CD8-positive, alpha-beta memory T cell (primary cell): ENCODE data around the gene FMNL3. TPM values are rescaled to one million over a fixed set of nuclear protein-coding genes. Genes with fewer than 3 reads are reported as not detected.

Experiments
- CTCF ChIA-PET: fragments of 350-600 bp; sonication (Branson Sonifier 250); formaldehyde crosslinking; loops from one replicate; lab custom pipeline; 2021; ENCODE audit warnings: antibody characterized with exemption; lab: Charles Lee
- POLR2A ChIA-PET: fragments of 350-600 bp; sonication (Branson Sonifier 250); formaldehyde crosslinking; loops from one replicate; lab custom pipeline; 2021; ENCODE audit warnings: antibody characterized with exemption; lab: Charles Lee
- DNase-seq, 5 donors: peaks; one replicate each; pipeline versions ENCODE4 v3.0.0 to v3.0.0-alpha.2; 2020 to 2022; ENCODE audit warnings: mixed read lengths in 1 of 5
- H3K27ac ChIP-seq: one replicate; pipeline ENCODE4 v1.7.0; 2013; ENCODE audit warnings: low read depth, mild to moderate bottlenecking, low read length, moderate library complexity
- H3K27me3 ChIP-seq: 2 replicates; pipeline ENCODE4 v1.7.0; 2013; ENCODE audit warnings: low read length, mild to moderate bottlenecking; ENCODE audit not compliant: insufficient read depth, poor library complexity, severe bottlenecking
- H3K36me3 ChIP-seq: 2 replicates; pipeline ENCODE4 v1.7.0; 2013; ENCODE audit warnings: mild to moderate bottlenecking, low read length, moderate library complexity; ENCODE audit not compliant: insufficient read depth
- H3K4me1 ChIP-seq: 2 replicates; pipeline ENCODE4 v1.7.0; 2013; ENCODE audit warnings: mild to moderate bottlenecking, low read length, moderate library complexity; ENCODE audit not compliant: insufficient read depth
- H3K4me3 ChIP-seq: 2 replicates; pipeline ENCODE4 v1.7.0; 2013; ENCODE audit warnings: mild to moderate bottlenecking, low read length
- H3K9me3 ChIP-seq: 2 replicates; pipeline ENCODE4 v1.7.0; 2013; ENCODE audit warnings: mild to moderate bottlenecking, low read length
- H3K27ac Mint-ChIP-seq, 8 donors: one replicate each; pipeline ENCODE4 v1.8.0; 2020 to 2021; ENCODE audit warnings: mixed read lengths in 8 of 8, mild to moderate bottlenecking in 6 of 8, inconsistent platforms in 3 of 8, moderate library complexity in 3 of 8
- H3K27me3 Mint-ChIP-seq, 2 donors: one replicate each; pipeline ENCODE4 v1.8.0; 2020 to 2021; ENCODE audit warnings: mixed read lengths in 2 of 2, mild to moderate bottlenecking in 1 of 2, moderate library complexity in 1 of 2
- H3K36me3 Mint-ChIP-seq, 3 donors: one replicate each; pipeline ENCODE4 v1.8.0; 2020 to 2021; ENCODE audit warnings: mixed read lengths in 3 of 3, inconsistent platforms in 1 of 3, mild to moderate bottlenecking in 1 of 3
- H3K4me1 Mint-ChIP-seq, 3 donors: one replicate each; pipeline ENCODE4 v1.8.0; 2020 to 2021; ENCODE audit warnings: mixed read lengths in 3 of 3, inconsistent platforms in 1 of 3, mild to moderate bottlenecking in 1 of 3
- H3K4me3 Mint-ChIP-seq, 7 donors: one replicate each; pipeline ENCODE4 v1.8.0; 2020 to 2021; ENCODE audit warnings: mixed read lengths in 7 of 7, mild to moderate bottlenecking in 6 of 7, moderate library complexity in 4 of 7, inconsistent platforms in 2 of 7
- H3K9me3 Mint-ChIP-seq, 5 donors: one replicate each; pipeline ENCODE4 v1.8.0; 2020 to 2022; ENCODE audit warnings: mixed read lengths in 5 of 5, mild to moderate bottlenecking in 3 of 5, moderate library complexity in 2 of 5, inconsistent platforms in 1 of 5
- polyA plus RNA-seq: library from polyadenylated mRNA; unstranded; fragments of 300-500 nt; fragmentation: Illumina TruSeq; gene quantifications from one replicate; pipeline ENCODE4 v1.2.3, GENCODE V29; 2021
- total RNA-seq, 2 experiments: library from RNA; stranded (reverse); gene quantifications; one replicate each; pipeline ENCODE4 v1.2.3, GENCODE V29; 2021

The FMNL3 gene
- total and polyA plus RNA-seq, 3 experiments from 2014 or later: 6.3 to 36.7 (median 35.8) TPM

DNA sequence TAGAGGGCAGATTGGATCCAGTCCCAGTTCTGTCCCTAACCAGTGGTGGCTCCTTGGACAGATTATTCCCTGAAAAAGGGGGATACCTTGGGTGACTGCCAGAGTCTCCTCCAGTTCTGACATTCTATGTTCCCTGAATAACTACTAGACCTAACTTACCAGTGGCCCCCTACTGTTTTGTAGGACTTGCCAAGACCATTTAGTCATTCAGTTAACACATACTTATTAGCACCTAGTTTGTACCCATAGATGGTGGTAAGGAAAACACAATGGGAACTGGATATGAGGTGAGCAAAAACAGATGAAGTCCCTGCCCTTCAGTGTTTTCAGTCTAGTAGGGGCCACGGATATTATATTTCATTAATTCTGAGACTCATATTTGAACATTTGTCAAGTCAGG lies 80.4 kb downstream of the FMNL3 start:
- H3K4me1 Mint-ChIP-seq: peaks cover 14 to 19% (median 19%) of the 10 kb centered on the region in 3 donors
- no peaks in the 10 kb centered on the region for H3K27me3 Mint-ChIP-seq
- no peaks in the 10 kb centered on the region for H3K9me3 Mint-ChIP-seq
- no peaks in the 10 kb centered on the region for H3K36me3 ChIP-seq
- no peaks in the 10 kb centered on the region for H3K36me3 Mint-ChIP-seq
- no peak overlapping the region for H3K4me3 Mint-ChIP-seq
- no peaks in the 10 kb centered on the region for H3K9me3 ChIP-seq
- no peaks in the 10 kb centered on the region for H3K27me3 ChIP-seq
- ChIA-PET POLR2A (no interaction called here), CTCF (interaction anchor here (1.0 to 2.2 kb wide), 3 partner anchors 10 to 114 kb away, joined by 3 to 7 read pairs (median 6); partner anchors contain the start of gene TMBIM6)
- no peak overlapping the region for H3K27ac ChIP-seq
- H3K27ac Mint-ChIP-seq: no peak overlapping the region
- H3K4me1 ChIP-seq: peaks cover 9% of the 10 kb centered on the region
- H3K4me3 ChIP-seq: no peak overlapping the region
- no peak for DNase-seq

DNA sequence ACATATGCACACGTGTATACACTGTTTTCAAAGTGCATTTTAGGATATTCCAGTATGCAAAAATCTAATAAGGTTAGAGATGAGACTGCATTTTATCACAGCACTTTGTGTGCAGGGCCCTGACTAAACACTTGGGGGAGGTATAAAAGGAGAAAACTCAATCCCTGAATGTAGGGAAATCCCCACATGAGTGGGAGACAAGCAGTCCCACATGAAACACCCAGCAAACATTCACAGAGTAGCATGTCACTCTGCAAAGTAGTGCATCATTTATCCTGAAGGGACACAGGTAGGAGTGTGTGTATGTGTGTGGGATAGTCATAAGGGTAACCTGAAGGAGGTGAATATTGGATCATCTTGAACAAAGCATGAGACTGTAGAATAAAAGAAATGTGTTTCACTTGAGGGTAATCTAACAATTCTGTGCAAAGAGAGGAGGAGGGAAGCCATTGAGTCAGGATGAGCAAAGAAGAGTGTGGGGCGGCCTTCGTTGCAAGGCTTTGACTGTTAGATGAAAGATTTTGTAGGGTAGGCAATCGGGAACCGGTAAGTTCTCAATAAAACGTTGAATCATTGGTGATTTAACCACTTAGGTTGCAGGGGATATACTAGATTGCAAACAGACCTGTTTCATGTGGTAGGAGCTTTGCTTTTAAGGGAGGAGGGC lies 80.9 kb downstream of the FMNL3 start:
- peak in 1 of 5 donors; percentile 31 for DNase-seq
- Mint-ChIP-seq H3K27ac (no peak overlapping the region), H3K36me3 (no peaks in the 10 kb centered on the region), H3K9me3 (no peaks in the 10 kb centered on the region), H3K4me1 (peaks cover 18 to 25% (median 24%) of the 10 kb centered on the region in 3 donors), H3K4me3 (no peak overlapping the region), H3K27me3 (no peaks in the 10 kb centered on the region)
- peaks cover 14% of the 10 kb centered on the region for H3K4me1 ChIP-seq
- ChIA-PET POLR2A (no interaction called here), CTCF (interaction anchor here (1.3 to 6.1 kb wide), 4 partner anchors 10 to 115 kb away, joined by 3 to 42 read pairs (median 6); partner anchors contain the start of gene TMBIM6)
- no peaks in the 10 kb centered on the region for H3K9me3 ChIP-seq
- no peak overlapping the region for H3K27ac ChIP-seq
- no peaks in the 10 kb centered on the region for H3K36me3 ChIP-seq
- H3K27me3 ChIP-seq: no peaks in the 10 kb centered on the region
- H3K4me3 ChIP-seq: no peak overlapping the region

DNA sequence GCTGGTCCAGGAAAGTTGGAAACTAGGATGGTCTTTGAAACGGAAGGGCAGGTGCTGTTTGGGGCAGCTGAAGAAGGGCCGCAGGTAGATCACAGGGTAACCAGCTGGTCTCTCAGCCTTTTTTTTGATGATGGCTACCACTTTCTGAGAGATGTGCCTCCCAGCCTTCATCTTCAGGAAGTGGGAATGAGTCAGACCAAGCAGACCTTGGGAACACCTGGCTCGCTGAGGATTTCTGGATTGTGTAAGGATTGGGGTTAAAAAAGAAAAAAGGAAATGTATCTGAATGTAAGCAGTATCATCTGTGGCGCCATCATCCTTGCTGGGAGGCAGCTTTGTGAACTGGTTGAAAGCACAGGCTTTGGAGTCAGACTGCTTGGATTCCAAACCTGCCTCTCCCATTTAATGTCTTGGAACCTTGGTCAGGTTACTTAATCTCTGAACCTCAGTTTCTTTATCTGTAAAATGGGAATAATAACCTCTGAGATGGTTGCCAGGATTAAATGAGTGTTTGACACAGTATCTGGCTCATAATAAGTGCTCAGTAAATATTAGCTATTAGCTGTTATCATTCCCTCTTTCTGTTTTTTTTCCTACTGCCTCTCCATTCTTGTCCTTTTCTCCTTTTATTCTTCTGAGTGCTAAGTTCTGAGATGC lies 82.2 kb downstream of the FMNL3 start:
- H3K4me3 ChIP-seq: no peak overlapping the region
- CTCF ChIA-PET: interaction anchor here (1.1 to 6.1 kb wide), 5 partner anchors 11 to 116 kb away, joined by 3 to 42 read pairs (median 4); partner anchors contain the start of gene TMBIM6
- no peaks in the 10 kb centered on the region for H3K9me3 Mint-ChIP-seq
- POLR2A ChIA-PET: interaction anchor here (0.6 to 0.7 kb wide), 2 partner anchors 205 to 255 kb away, joined by 3 read pairs; no protein-coding TSS in a partner anchor
- no peaks in the 10 kb centered on the region for H3K27me3 Mint-ChIP-seq
- H3K27me3 ChIP-seq: no peaks in the 10 kb centered on the region
- no peaks in the 10 kb centered on the region for H3K9me3 ChIP-seq
- peaks cover 22 to 32% (median 31%) of the 10 kb centered on the region in 3 donors for H3K4me1 Mint-ChIP-seq
- H3K36me3 Mint-ChIP-seq: no peaks in the 10 kb centered on the region
- DNase-seq: no peak
- no peak overlapping the region for H3K27ac ChIP-seq
- H3K36me3 ChIP-seq: no peaks in the 10 kb centered on the region
- peak overlapping the region in 4 of 7 donors; percentile 12 to 60 (median 54) for H3K4me3 Mint-ChIP-seq
- peaks cover 18% of the 10 kb centered on the region for H3K4me1 ChIP-seq
- peak overlapping the region in 3 of 8 donors; percentile 9 to 87 (median 19) for H3K27ac Mint-ChIP-seq

DNA sequence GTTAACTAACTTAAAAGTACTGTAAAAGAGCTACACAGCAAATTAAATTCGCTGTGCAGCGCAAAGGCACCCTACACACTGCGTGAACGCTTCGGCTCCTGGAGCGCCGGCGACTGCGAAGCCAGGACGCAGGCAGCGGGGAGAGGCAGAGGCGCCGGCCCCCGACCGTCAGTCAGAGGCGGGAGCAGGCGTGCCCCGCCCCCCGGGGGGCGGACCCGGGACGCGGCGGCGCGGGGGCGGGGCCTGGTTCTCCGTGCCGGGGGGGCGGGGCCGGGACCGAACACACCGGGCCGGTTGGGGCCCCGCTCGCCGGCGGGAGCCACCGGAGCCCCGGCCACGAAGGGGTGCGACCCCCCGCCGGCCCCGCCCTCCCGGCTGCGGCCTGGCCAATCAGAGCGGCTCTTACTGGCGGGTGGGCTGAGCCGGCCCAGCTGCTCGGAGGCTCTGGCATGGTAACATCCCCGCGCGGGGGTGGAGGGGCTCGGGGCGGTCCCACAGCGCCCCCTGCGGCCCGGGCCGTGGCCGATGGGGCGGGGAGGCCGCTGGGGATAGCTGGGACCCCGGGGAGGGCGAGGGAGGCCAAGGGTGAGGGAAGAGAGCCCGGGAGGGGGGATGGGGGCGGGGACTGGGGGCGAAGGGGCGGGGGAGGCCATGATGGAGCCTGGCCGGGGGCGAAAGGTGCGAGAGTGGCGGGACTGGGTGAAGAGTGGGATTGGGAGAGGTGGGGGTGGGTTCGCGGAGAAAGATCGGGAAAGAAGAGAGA lies 83.9 kb downstream of the FMNL3 start, which contains the start of gene PRPF40B:
TSS of gene PRPF40B (plus strand) at position 420 of the 763 bp plus-strand sequence. CDS start at position 450, 30 bp downstream.
- H3K27me3 Mint-ChIP-seq: peaks cover 0 to 4% of the 10 kb centered on the region in 2 donors

DNA sequence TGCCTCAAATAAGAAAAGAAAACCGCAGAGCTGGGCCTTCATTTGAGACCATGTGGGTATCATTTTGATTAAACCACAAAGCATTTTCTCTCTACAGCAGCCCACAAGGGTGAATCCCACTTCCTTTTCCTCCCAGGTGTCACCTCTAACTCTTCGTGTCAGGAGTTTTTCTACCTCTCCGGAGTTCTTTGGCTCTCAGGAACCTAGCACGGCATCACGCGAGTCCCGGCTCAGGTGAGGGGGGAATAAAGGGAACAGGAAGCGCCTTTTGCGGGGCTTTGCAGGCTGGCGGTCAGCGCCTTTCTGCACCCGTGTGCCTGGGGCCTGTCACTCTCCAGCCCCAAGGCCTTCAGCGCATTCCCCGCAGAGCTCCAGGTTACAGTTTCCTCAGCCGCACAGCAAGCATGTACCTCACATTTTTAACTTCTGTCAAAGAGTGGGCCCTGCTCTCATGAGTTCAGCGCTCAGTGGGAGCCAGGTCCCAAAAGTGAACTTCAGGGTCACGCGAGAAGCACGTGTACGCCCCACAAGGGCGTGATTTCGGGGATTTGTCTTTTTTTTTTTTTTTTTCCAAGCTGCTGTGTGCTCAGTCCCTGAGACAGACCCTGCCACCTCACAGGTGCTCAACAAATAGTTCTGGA lies 84.6 kb downstream of the FMNL3 start:
- no peaks in the 10 kb centered on the region for H3K9me3 ChIP-seq
- DNase-seq: peak; percentile 40 to 77 (median 65)
- H3K27me3 ChIP-seq: no peaks in the 10 kb centered on the region
- Mint-ChIP-seq H3K27me3 (peaks cover 2 to 4% of the 10 kb centered on the region in 2 donors), H3K4me3 (peak overlapping the region; percentile 83 to 93 (median 89)), H3K9me3 (no peaks in the 10 kb centered on the region), H3K4me1 (peaks cover 22 to 32% (median 31%) of the 10 kb centered on the region in 3 donors), H3K36me3 (no peaks in the 10 kb centered on the region), H3K27ac (peak overlapping the region; percentile 86 to 97 (median 95))
- peaks cover 18% of the 10 kb centered on the region for H3K4me1 ChIP-seq
- H3K36me3 ChIP-seq: no peaks in the 10 kb centered on the region
- ChIA-PET POLR2A (interaction anchor here (0.5 to 1.8 kb wide), 11 partner anchors 14 to 940 kb away, joined by 3 to 7 read pairs (median 4); partner anchors contain the start of genes KANSL2, MCRS1 and TUBA1A), CTCF (interaction anchor here (0.6 to 6.1 kb wide), 17 partner anchors 9 to 264 kb away, joined by 3 to 42 read pairs (median 3); partner anchors contain the start of gene TMBIM6)
- H3K27ac ChIP-seq: peak overlapping the region; percentile 49
- peak overlapping the region; percentile 70 for H3K4me3 ChIP-seq

More for the DNA sequence above, 83.9 kb downstream of the FMNL3 start, which contains the start of gene PRPF40B:
- Histone ChIP-seq H3K4me1 (peaks cover 18% of the 10 kb centered on the region), H3K9me3 (no peaks in the 10 kb centered on the region), H3K4me3 (peak within 1 kb of the TSS; percentile 70), H3K27ac (peak within 1 kb of the TSS; percentile 49), H3K36me3 (no peaks in the 10 kb centered on the region), H3K27me3 (no peaks in the 10 kb centered on the region)
- no peaks in the 10 kb centered on the region for H3K36me3 Mint-ChIP-seq
- H3K4me1 Mint-ChIP-seq: peaks cover 22 to 32% (median 31%) of the 10 kb centered on the region in 3 donors
- POLR2A ChIA-PET: interaction anchor here (0.5 to 1.8 kb wide), 10 partner anchors 14 to 941 kb away, joined by 3 to 7 read pairs (median 4); partner anchors contain the start of genes KANSL2, MCRS1 and TMBIM6
- H3K9me3 Mint-ChIP-seq: no peaks in the 10 kb centered on the region
- H3K4me3 Mint-ChIP-seq: peak within 1 kb of the TSS; percentile 83 to 93 (median 89)
- peak within 1 kb of the TSS; percentile 86 to 97 (median 95) for H3K27ac Mint-ChIP-seq
- peak; percentile 80 to 90 (median 87) for DNase-seq
- CTCF ChIA-PET: interaction anchor here (0.6 to 6.1 kb wide), 15 partner anchors 9 to 265 kb away, joined by 3 to 42 read pairs (median 3); partner anchors contain the start of gene TMBIM6

DNA sequence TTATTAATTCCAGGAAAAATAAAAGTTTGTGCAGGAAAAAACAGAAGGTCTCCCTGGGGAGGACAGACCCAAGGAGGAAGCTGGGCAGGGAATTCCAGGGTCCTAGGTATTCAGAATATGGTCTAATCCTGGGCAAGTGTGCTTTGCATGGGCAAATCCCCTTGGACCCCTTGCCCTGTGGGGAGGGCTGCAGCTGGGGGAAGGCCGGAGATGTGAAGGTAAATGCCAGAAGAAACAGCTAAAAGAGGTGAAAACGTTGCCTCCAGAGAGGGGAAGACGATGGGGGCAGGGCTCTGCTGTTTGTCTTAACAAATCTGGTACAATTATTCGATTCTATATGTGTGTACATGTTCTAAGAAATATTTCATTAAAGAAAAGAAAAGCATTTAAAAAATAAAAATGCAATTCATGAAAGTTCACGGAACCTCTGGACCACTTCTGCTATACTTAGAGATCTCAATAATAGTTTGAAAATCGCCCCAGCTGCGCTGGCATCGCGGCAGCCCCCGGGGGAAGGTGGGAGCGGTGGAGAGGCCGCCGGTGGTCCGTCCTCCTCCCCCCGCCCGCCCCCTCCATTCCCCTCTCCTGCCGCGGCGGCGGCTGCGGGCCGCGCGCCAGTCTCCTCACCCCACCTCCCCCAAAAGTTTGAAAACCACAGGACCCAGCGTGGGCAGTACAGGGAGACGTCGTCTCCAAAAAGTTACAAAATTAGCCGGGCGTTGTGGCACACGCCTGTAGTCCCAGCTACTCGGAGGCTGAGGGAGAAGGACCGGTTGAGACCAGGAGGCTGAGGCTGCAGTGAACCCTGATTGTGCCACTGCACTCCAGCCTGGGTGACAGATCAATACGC lies 85.3 kb downstream of the FMNL3 start:
- no peaks in the 10 kb centered on the region for H3K27me3 ChIP-seq
- no peak for DNase-seq
- peaks cover 18% of the 10 kb centered on the region for H3K4me1 ChIP-seq
- H3K36me3 Mint-ChIP-seq: no peaks in the 10 kb centered on the region
- ChIA-PET POLR2A (interaction anchor here (0.6 to 1.8 kb wide), 4 partner anchors 19 to 433 kb away, joined by 3 to 7 read pairs (median 6); partner anchors contain the start of genes MCRS1 and TUBA1A), CTCF (interaction anchor here (1.1 to 6.1 kb wide), 12 partner anchors 10 to 263 kb away, joined by 3 to 42 read pairs (median 6); partner anchors contain the start of gene TMBIM6)
- peaks cover 23 to 32% (median 31%) of the 10 kb centered on the region in 3 donors for H3K4me1 Mint-ChIP-seq
- H3K9me3 Mint-ChIP-seq: no peaks in the 10 kb centered on the region
- H3K27ac ChIP-seq: no peak overlapping the region
- H3K27ac Mint-ChIP-seq: peak overlapping the region; percentile 86 to 97 (median 95)
- no peaks in the 10 kb centered on the region for H3K9me3 ChIP-seq
- peaks cover 3 to 5% of the 10 kb centered on the region in 2 donors for H3K27me3 Mint-ChIP-seq
- H3K4me3 ChIP-seq: peak overlapping the region; percentile 70
- no peaks in the 10 kb centered on the region for H3K36me3 ChIP-seq
- H3K4me3 Mint-ChIP-seq: peak overlapping the region; percentile 83 to 93 (median 89)
